AG09309 (cell line): Measurements from ENCODE around the gene TSC1.

Experiments
- DNase-seq: peaks from one replicate; pipeline ENCODE4 v3.0.0-alpha.2; 2010; ENCODE audit warnings: low read depth
- H3K4me3 ChIP-seq: 2 replicates; pipeline ENCODE4 v1.5.1; 2011; ENCODE audit warnings: mild to moderate bottlenecking, low read depth, low read length, moderate library complexity; ENCODE audit not compliant: control insufficient read depth
- CTCF ChIP-seq: IDR thresholded peaks from 2 replicates; pipeline ENCODE4 v1.5.1; 2011; ENCODE audit warnings: mild to moderate bottlenecking, low read depth, low read length, inconsistent platforms; ENCODE audit not compliant: insufficient read depth, control insufficient read depth; ENCODE audit errors: missing control alignments

Gene TSC1

GRCh38 chr9:132894862-132895835 lies 49.3 kb downstream of the TSC1 start:
- DNase-seq, result no peak
- no peak for TF ChIP-seq CTCF
- H3K4me3 ChIP-seq, result no peak overlapping the region

GRCh38 chr9:132894346-132894745 lies 50.1 kb downstream of the TSC1 start:
- no peak for DNase-seq
- no peak for TF ChIP-seq CTCF
- H3K4me3 ChIP-seq, result no peak overlapping the region

DNA sequence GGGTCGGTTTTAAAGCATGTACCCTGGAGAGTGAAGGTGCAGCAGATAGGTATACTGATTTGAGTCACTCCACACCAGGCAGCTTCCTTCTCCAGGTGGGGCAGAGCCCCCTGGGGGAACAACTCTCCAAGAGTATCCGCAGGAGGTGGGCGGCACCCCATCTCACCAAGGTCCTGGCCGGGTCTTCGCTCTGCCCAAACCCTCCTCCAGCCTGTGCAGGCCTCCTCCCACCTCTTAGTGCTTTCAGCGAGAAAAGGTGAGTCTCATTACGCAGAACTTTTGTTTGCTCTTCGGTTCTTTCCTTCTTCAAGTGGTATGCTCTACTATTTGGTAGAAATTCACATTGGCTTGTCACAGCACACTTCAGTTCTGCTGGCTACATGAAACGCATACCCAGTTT lies 52.0 kb downstream of the TSC1 start:
- no peak for TF ChIP-seq CTCF
- no peak for DNase-seq
- H3K4me3 ChIP-seq, result no peak overlapping the region

- no peak for DNase-seq
- H3K4me3 ChIP-seq, result no peak overlapping the region
- TF ChIP-seq CTCF, result no peak
These were observed 56.3 kb downstream of the TSC1 start for GRCh38 chr9:132888151-132888550.

DNA sequence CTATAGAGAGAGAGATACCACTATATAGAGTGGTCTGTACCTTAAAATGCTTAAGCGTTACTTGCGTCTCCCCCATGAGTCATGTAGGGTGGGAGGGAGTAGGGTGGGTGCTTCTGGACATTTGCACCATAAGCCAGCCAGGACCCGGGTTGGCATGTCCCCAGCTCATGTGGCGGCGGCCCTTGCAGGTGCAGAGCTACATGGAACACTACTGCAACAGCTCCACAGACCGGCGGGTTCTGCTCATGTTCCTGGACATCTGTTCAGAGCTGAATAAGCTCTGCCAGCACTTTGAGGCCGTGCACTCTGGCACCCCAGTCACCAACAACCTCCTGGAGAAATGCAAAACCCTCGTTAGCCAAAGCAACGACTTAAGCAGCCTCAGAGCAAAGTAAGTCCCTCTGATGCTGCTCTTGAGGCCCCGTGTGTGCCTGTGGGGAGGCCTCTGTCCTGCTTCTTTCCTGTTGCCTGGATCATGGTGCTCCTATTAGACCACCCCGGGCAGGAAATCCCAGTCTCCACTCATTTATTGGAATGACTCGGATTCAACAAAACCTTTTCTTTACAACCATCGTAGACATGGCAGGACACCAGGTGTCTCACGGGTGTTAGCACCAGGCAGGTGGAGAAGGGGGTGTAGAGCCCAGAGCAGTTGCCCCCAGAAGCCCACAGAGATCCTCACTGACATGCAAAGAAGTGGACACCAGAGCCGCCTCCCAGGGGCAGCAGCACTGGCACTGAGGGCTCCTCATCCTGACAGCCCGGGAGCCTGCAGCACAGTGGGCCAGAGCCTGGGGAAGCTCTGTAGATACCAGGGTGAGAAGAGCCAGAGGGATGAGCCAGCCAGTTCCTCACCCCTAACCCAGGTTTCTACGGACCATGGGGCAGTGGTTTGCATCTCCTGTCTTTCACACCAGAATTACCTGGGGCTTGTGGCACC lies 57.0 kb downstream of the TSC1 start:
- DNase-seq, result no peak
- H3K4me3 ChIP-seq, result no peak overlapping the region
- TF ChIP-seq CTCF, result no peak

DNA sequence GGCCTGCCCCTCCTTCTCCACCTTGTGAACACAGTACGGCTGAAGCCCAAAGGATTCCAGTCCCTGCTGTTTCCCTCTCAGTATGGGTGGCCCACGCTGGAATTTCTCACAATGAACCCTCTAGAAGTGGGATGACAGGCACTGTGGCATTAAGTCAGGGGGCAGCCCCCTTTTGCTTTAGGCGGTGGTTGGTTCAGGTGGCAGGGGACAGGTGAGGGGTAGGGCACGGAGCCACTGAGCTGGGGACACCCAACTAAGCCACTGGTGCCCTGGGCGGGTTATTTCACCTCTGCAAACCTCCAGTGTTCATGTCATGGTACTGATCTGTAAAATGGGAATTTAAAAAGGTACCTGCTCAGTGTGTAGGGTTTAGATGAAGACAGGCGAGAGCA lies 58.1 kb downstream of the TSC1 start:
- no peak for TF ChIP-seq CTCF
- H3K4me3 ChIP-seq, result no peak overlapping the region
- no peak for DNase-seq
